NB4 (cell line): ENCODE results near the gene ATXN2L.

Experiments used
- MAX ChIP-seq: IDR thresholded peaks from 2 replicates; pipeline ENCODE4 v1.6.1; 2011; ENCODE audit warnings: low read depth, low read length
- TF ChIP-seq, protein P1 (sequence below): IDR thresholded peaks from one replicate; pipeline ENCODE4 v1.5.1; 2012; ENCODE audit warnings: low read depth, low read length

- TF ChIP-seq, protein P1, sequence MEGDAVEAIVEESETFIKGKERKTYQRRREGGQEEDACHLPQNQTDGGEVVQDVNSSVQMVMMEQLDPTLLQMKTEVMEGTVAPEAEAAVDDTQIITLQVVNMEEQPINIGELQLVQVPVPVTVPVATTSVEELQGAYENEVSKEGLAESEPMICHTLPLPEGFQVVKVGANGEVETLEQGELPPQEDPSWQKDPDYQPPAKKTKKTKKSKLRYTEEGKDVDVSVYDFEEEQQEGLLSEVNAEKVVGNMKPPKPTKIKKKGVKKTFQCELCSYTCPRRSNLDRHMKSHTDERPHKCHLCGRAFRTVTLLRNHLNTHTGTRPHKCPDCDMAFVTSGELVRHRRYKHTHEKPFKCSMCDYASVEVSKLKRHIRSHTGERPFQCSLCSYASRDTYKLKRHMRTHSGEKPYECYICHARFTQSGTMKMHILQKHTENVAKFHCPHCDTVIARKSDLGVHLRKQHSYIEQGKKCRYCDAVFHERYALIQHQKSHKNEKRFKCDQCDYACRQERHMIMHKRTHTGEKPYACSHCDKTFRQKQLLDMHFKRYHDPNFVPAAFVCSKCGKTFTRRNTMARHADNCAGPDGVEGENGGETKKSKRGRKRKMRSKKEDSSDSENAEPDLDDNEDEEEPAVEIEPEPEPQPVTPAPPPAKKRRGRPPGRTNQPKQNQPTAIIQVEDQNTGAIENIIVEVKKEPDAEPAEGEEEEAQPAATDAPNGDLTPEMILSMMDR, result no peak
- no peak for TF ChIP-seq MAX
Measured at GRCh38 chr16:28879261-28879840, 56.6 kb downstream of the ATXN2L start.
